HG03460 (cell line): ENCODE data around the gene SSR1.
"Not testable (repeated sequence)": the region's sequence is repeated elsewhere in the genome, so short reads cannot be mapped to it uniquely, and the experiment has no call there.

Experiments
- ATAC-seq: cut with Tn5 transposase; IDR thresholded peaks from one replicate; pipeline ENCODE4 v1.9.1; 2021; ENCODE audit not compliant: unreplicated experiment

The SSR1 gene

GRCh38 chr6:7283676-7284075 is 29.3 kb downstream of the SSR1 start:
- no peak for ATAC-seq

DNA sequence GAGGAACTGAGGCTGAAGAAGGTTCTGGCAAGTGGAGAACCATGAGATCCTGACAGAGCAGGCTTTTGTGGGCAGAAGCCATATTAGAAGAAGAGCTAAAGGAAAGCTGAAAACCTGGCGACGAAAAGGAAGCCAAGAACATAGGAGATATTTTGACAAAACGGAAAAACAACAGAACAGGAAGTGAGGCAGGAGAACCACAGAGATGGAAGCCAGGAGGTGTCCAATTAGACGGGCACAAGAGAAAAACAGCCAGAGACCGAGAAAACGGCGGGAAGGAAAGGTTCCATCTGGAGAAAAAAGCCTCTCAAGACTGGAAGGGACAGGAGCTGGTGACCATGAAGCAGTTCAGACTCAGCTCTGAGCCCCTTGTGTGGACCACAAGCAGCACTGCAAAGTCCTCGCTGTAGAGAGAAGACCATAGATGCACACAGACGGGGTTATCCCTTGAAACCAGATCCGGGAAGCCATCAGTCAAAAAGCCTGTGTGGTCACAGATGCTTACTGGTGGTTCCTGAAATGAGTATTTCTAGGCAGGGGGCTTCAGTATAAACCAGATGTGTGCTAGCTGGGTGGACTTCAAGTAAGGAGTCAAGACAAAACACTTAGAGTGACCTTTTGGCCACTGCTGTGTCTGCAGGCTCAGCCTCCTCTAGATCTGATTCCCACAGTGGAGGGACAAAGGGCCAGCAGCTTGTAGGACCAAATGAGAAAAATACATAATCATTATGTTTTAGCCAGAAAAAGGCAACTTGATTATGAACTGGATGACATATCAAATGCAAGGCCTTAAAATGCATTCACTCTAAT is 30.7 kb downstream of the SSR1 start:
- no peak for ATAC-seq

DNA sequence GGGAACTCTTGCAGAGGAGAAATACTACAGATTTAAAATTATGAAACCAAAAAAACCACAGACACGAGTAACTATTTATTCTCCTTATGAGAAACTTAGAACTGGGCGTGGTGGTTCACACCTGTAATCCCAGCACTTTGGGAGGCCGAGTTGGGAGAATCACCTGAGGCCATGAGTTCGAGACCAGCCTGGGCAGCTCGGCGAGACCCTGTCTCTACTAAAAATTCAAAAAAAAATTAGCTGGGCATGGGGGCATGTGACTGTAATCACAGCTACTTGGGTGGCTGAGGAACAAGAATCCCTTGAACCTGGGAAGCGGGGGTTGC is 36.8 kb downstream of the SSR1 start:
- no peak for ATAC-seq

- ATAC-seq: not testable (repeated sequence)
These were observed 38.5 kb downstream of the SSR1 start for GRCh38 chr6:7274525-7274924.

DNA sequence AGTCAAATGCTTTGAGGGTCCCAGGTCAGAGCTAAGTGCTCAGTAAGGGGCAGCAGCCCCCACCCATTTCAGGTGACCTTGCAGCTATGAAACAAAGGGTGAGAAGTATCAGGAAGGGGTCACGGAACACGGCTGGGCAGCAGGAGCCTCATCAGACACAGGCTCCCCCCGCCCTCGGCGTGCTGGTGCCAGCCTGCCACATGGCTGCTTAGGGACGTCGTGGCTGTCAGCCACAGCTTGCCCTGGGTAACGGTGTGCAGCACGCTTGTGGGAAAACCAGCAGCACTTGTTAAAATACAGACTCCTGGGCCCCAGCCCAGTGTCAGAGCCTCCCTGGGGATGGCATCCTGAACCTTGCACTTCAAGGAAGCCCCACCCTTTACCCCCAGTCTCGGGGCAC is 39.3 kb downstream of the SSR1 start:
- ATAC-seq: no peak

- no peak for ATAC-seq
These were observed 41.8 kb downstream of the SSR1 start for GRCh38 chr6:7271205-7271534.

DNA sequence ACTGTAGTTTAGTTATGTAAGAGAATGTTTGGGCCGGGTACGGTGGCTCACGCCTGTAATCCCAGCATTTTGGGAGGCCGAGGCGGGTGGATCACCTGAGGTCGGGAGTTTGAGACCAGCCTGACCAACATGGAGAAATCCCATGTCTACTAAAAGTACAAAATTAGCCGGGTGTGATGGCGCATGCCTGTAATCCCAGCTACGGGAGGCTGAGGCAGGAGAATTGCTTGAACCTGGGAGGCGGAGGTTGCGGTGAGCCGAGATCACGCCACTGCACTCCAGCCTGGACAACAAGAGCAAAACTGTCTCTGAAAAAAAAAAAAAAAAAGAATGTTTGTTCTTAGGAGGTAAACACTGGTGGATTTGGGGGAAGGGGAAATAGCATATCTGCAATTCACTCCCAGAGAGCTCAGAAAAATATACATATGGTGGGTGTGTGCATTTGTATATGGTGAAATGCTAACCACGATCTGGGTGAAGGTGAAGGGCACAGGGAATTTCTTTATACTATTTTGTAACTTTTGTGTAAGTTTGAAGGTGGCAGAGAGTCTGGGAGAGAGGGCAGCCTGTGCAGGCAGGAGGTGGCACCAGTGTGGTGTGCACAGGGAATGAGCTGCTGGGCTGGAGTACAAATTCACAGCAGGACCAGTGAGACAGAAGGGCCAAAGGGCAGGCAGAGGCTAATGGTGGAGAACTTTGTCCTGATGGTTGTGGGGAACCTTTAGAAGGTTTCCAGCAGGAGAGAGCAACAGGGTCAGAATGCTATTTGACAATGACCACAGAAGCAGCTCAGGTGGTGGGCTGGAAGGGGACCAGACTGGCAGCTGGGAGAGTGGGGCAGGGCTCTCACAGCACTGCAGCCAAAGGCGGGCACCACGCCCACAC is 42.4 kb downstream of the SSR1 start:
- ATAC-seq: no peak

GRCh38 chr6:7269816-7270215 is 43.2 kb downstream of the SSR1 start:
- no peak for ATAC-seq

GRCh38 chr6:7268816-7269555 is 44.0 kb downstream of the SSR1 start:
- no peak for ATAC-seq

- no peak for ATAC-seq
These were observed 44.6 kb downstream of the SSR1 start for GRCh38 chr6:7268362-7268761.

DNA sequence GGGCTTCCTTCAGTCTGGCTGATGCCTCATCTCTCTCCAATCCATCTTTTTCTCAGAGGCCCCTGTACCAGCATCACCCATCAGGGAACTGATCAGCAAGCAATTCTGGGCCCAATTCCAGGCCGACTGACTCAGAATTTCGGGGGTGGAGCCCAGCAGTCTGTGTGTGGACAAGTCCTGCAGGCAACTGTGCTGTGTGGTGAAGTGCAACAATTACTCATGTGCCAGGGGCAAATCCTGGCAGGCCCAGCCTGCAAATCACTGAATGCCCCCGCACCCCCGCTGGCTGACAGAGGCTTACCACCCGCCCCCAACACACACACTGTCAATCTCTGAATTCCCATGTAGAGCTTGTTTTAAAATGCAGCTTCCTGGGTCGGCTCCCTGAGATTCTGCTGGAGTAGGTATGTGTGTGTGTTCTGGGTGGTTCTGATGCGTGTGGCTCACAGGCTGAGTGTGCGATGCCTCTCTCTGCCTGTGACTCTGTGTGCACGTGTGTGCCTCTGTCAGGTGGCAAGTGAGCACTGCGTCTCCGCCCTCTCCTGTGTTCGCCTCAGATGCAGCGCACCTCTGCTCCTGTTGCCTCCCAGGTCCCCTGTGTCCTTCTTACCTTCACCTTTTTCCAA is 45.4 kb downstream of the SSR1 start:
- no peak for ATAC-seq

GRCh38 chr6:7267071-7267465 is 45.9 kb downstream of the SSR1 start:
- no peak for ATAC-seq

GRCh38 chr6:7265385-7265726 is 47.6 kb downstream of the SSR1 start:
- not testable (repeated sequence) for ATAC-seq

GRCh38 chr6:7264686-7265384 is 48.2 kb downstream of the SSR1 start:
- ATAC-seq: no peak

- no peak for ATAC-seq
These were observed 49.0 kb downstream of the SSR1 start for GRCh38 chr6:7264041-7264440.

DNA sequence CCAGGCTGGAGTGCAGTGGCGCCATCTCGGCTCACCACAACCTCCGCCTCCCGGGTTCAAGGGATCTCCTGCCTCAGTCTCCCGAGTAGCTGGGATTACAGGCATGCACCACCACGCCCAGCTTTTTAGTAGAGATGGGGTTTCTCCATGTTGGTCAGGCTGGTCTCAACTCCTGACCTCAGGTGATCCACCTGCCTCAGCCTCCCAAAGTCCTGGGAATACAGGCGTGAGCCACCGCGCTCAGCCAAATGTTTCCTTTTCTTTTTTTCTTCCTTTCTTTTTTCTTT is 49.5 kb downstream of the SSR1 start:
- not testable (repeated sequence) for ATAC-seq

- no peak for ATAC-seq
These were observed 50.1 kb downstream of the SSR1 start for GRCh38 chr6:7262746-7263518.

DNA sequence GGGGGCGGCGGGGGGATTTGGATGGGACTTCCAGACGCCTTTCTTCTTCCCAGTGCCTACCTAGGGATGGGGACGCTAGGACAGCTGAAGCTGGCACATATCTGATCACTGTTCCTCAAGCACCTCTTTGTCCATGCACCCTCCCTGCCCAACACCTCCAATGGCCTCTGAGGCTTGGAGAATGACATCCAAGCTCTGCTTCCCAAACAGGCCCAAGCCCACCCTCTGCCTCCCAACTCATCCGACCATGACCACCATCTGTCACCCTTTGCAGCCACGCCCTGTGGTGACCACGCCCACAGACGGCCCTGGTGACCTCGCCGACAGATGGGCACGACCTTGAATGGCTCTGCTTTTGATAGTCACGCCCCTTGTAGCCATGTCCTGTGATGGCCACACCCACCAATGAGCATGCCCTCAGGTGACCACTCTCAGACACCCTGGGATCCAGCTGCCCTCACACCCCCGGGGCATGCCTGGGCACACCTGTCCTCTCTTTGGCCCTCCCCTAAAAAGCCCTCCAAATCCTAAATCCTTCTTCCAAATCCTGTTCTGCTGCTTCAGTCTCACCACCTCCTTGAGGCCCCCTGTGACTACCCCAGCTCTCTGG is 51.0 kb downstream of the SSR1 start:
- ATAC-seq: no peak

GRCh38 chr6:7261032-7261841 is 51.8 kb downstream of the SSR1 start:
- ATAC-seq: peak; percentile 85
